ENCODE data around the gene MAPKAP1.

GRCh38 chr9:125504616-125505015, 202.4 kb downstream of the MAPKAP1 start:
- TF ChIP-seq CTCF (IDR thresholded peaks at IDR 0.05; ENCODE audit: poor library complexity, severe bottlenecking) (no peak), POLR2AphosphoS5 (IDR thresholded peaks at IDR 0.05) (no peak), RAD21 (conservative IDR thresholded peaks at IDR 0.05) (no peak), TAF1 (IDR thresholded peaks at IDR 0.05; ENCODE audit: low read depth) (no peak), SMC3 (conservative IDR thresholded peaks at IDR 0.05; ENCODE audit: poor library complexity) (no peak), REST (IDR thresholded peaks at IDR 0.05; ENCODE audit: borderline replicate concordance) (no peak), EP300 (conservative IDR thresholded peaks at IDR 0.05; ENCODE audit: poor library complexity, severe bottlenecking) (no peak), EZH2 (IDR thresholded peaks at IDR 0.05; ENCODE audit: borderline replicate concordance, insufficient read depth, low read length, poor library complexity, severe bottlenecking) (no peak), MXI1 (conservative IDR thresholded peaks at IDR 0.05; ENCODE audit: poor library complexity, severe bottlenecking) (no peak)
